ENCODE results near the gene MXD1. TPM values are rescaled to one million over a fixed set of nuclear protein-coding genes. Genes with fewer than 3 reads are reported as not detected.

The MXD1 gene
- total RNA-seq, 1 experiment from 2014 or later = 3.7 TPM

DNA sequence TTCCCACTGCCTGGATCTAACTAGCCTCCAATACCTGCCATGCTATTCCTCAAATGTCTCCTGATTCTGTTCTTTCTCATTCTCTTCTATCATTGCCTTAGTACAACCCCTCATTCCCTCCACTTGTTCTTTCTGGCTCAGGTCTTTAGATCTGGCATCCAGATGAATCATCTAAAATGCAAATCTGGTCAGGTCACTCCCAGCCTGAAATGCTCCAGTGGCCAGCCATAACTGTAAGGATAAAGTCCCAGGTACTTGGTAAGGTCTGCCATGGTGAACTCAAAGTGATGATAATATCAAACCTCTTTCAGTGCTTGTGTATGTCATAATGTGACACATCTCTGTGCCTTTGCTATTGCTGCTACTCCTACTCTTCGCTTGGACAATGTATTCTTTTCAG, 24.0 kb upstream of the MXD1 start:
- Histone ChIP-seq H2BK15ac (ENCODE audit: low read depth, low read length) (no peak overlapping the region), H3K23ac (ENCODE audit: insufficient read length, low read depth, low read length) (no peak overlapping the region), H3K79me1 (ENCODE audit: insufficient read depth, low read depth, low read length, poor library complexity, severe bottlenecking) (no peaks in the 10 kb centered on the region), H3T11ph (ENCODE audit: low read length) (no peak overlapping the region), H2AFZ (ENCODE audit: low read length) (no peak overlapping the region), H3K4me1 (ENCODE audit: insufficient read depth, low read length) (no peaks in the 10 kb centered on the region), H4K20me1 (ENCODE audit: control insufficient read depth, insufficient read depth, insufficient read length) (no peaks in the 10 kb centered on the region), H3K4ac (ENCODE audit: low read depth, low read length) (no peak overlapping the region), H3K79me2 (ENCODE audit: insufficient read depth, low read length) (0 out of 2 replicates have a peak, but pooled peaks cover 1% of the 10 kb centered on the region), H2BK5ac (ENCODE audit: insufficient read length, low read length) (no peak overlapping the region), H3K4me2 (ENCODE audit: insufficient read depth, insufficient read length, low read length) (no peak overlapping the region), H3K27me3 (ENCODE audit: insufficient read depth, low read length) (no peaks in the 10 kb centered on the region; the same call in 1 of the 2 replicates), H4K91ac (ENCODE audit: insufficient read length, low read depth, low read length) (no peak overlapping the region), H3K56ac (ENCODE audit: insufficient read length, low read depth, low read length) (no peak overlapping the region), H2AK5ac (ENCODE audit: insufficient read length, low read length) (no peak overlapping the region), H3K9me3 (ENCODE audit: control insufficient read depth, low read depth, low read length) (no peaks in the 10 kb centered on the region), H3K23me2 (ENCODE audit: insufficient read length, low read depth, low read length, poor library complexity, severe bottlenecking) (no peaks in the 10 kb centered on the region), H3K27ac (ENCODE audit: insufficient read length, low read depth, low read length) (no peak overlapping the region), H4K8ac (replicated peaks; ENCODE audit: insufficient read length, low read depth, low read length) (no peak overlapping the region), H4K5ac (ENCODE audit: insufficient read length, low read depth, low read length) (no peak overlapping the region), H2BK12ac (ENCODE audit: insufficient read length, low read depth, low read length) (no peak overlapping the region), H2BK120ac (ENCODE audit: low read depth, low read length, poor library complexity, severe bottlenecking) (no peak overlapping the region), H3K9ac (ENCODE audit: extremely low read depth, insufficient read length, low read length) (no peak overlapping the region), H3K18ac (ENCODE audit: insufficient read length, low read depth, low read length) (no peak overlapping the region), H2BK20ac (ENCODE audit: low read depth, low read length, poor library complexity, severe bottlenecking) (no peak overlapping the region), H3K14ac (ENCODE audit: insufficient read depth, low read length) (no peak overlapping the region)
- H3K4me3 Mint-ChIP-seq = no peak overlapping the region
- peaks cover 0 to 11% of the 10 kb centered on the region in 2 experiments for H3K4me1 Mint-ChIP-seq
- peaks cover 0 to 2% of the 10 kb centered on the region in 2 experiments; a peak in 2 of 5 replicates for H3K9me3 Mint-ChIP-seq
- no peak for DNase-seq
- no CpG with 5 or more reads among the region's 1 CpG for WGBS (ENCODE audit: extremely low coverage, insufficient read length, low lambda C conversion rate)
- H3K27ac Mint-ChIP-seq = no peak overlapping the region
- no peaks in the 10 kb centered on the region; the same call in none of the 2 replicates for H3K27me3 Mint-ChIP-seq (ENCODE audit: low read depth)
- TF ChIP-seq, protein P1, sequence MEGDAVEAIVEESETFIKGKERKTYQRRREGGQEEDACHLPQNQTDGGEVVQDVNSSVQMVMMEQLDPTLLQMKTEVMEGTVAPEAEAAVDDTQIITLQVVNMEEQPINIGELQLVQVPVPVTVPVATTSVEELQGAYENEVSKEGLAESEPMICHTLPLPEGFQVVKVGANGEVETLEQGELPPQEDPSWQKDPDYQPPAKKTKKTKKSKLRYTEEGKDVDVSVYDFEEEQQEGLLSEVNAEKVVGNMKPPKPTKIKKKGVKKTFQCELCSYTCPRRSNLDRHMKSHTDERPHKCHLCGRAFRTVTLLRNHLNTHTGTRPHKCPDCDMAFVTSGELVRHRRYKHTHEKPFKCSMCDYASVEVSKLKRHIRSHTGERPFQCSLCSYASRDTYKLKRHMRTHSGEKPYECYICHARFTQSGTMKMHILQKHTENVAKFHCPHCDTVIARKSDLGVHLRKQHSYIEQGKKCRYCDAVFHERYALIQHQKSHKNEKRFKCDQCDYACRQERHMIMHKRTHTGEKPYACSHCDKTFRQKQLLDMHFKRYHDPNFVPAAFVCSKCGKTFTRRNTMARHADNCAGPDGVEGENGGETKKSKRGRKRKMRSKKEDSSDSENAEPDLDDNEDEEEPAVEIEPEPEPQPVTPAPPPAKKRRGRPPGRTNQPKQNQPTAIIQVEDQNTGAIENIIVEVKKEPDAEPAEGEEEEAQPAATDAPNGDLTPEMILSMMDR (conservative IDR thresholded peaks at IDR 0.05) = no peak
- H3K36me3 Mint-ChIP-seq (ENCODE audit: insufficient read depth in 1 of 3, low read depth in 3 of 3) = peaks cover 0 to 7% (median 7%) of the 10 kb centered on the region in 3 experiments; a peak in 5 of 7 replicates

Measured in H9 (cell line).